Prostate gland (tissue), 2 donors: Measurements from ENCODE around the gene APBB1. TPM values are rescaled to one million over a fixed set of nuclear protein-coding genes. Genes with fewer than 3 reads are reported as not detected.

Source experiments
- DNase-seq: peaks from one replicate; pipeline ENCODE4 v3.0.0-alpha.2; 2019; ENCODE audit warnings: low spot score
- H3K27ac ChIP-seq, 2 donors: fragments of 200-600 bp; sonication (generic); 2 replicates each; pipeline ENCODE4 v1.5.1; 2017 to 2019
- H3K27me3 ChIP-seq: fragments of 200-600 bp; sonication (generic); replicated peaks from 2 replicates; pipeline ENCODE4 v1.5.1; 2019; ENCODE audit not compliant: insufficient read depth
- H3K36me3 ChIP-seq, 2 donors: fragments of 200-600 bp; sonication (generic); 1 replicate in 1 of 2; 2 replicates in 1 of 2; pipeline versions ENCODE4 v1.5.1 to v1.8.1; 2017 to 2019
- H3K4me1 ChIP-seq: fragments of 200-600 bp; sonication (generic); replicated peaks from 2 replicates; pipeline ENCODE4 v1.5.1; 2019
- H3K4me3 ChIP-seq, 2 donors: fragments of 200-600 bp; sonication (generic); 2 replicates each; pipeline ENCODE4 v1.5.1; 2017 to 2019
- H3K9me3 ChIP-seq: fragments of 200-600 bp; sonication (generic); 2 replicates; pipeline ENCODE4 v1.5.1; 2017
- POLR2A ChIP-seq: fragments of 450-650 bp; IDR thresholded peaks from one replicate; pipeline ENCODE4 v1.6.1; 2016; ENCODE audit warnings: antibody characterized with exemption, mild to moderate bottlenecking
- POLR2AphosphoS5 ChIP-seq: sonication (generic); formaldehyde crosslinking; IDR thresholded peaks from one replicate; pipeline ENCODE4 v1.6.1; 2017; ENCODE audit warnings: antibody characterized with exemption
- WGBS: methylation state at CpG from one replicate; pipeline ENCODE4 v1.1.5; 2018; 5-methylcytosine and 5-hydroxymethylcytosine counted together
- intact Hi-C: fragments of 100-400 bp; cut with DNase I; formaldehyde crosslinking; loops from one replicate; pipeline ENCODE4 v1.14.2; 2022
- total RNA-seq, 2 donors: library from RNA; depleted of rRNA; stranded (reverse); fragments of >200 nt; gene quantifications; one replicate each; pipeline ENCODE4 v1.1.0, GENCODE V29; 2016
- TF ChIP-seq, protein P1 (sequence below), 4 experiments: fragments of 200-600 bp in 2 of 4; fragments of 450-650 bp in 2 of 4; sonication (generic) in 2 of 4; IDR thresholded peaks; 1 replicate in 3 of 4; 2 replicates in 1 of 4; pipeline ENCODE4 v1.5.1; 2016 to 2019; ENCODE audit warnings: antibody characterized with exemption in 4 of 4, mild to moderate bottlenecking in 2 of 4, moderate library complexity in 2 of 4

Gene APBB1
- total RNA-seq, 2 donors from 2014 or later: 35.4 to 65.5 TPM

DNA sequence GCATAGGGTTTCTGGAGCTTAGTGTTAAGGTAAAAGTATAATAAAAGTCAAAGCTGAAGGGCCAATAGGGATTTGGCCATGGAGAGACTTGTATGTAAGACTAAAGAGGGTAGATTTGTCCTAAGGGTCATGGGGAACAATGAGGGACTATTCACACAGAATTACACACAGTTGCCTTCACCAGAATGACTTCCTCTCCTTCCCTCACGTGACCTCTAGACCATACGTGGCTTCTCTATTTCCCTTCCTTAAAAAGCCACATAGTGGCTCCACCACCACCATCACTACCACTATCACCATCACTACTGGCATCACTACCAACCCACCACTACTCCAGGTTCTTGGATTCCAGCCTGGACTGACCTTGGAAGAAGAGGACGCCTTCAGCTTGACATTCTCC lies 19.1 kb upstream of the APBB1 start:
- H3K4me3 ChIP-seq: no peak overlapping the region
- no peaks in the 10 kb centered on the region for H3K9me3 ChIP-seq
- H3K27me3 ChIP-seq: no peaks in the 10 kb centered on the region
- H3K27ac ChIP-seq: no peak overlapping the region
- H3K4me1 ChIP-seq: no peaks in the 10 kb centered on the region
- no peaks in the 10 kb centered on the region for H3K36me3 ChIP-seq
- no peak for DNase-seq
- 87% methylated on average over 3 of the region's 3 CpGs for WGBS
- intact Hi-C loops: loop anchor here (5.0 kb wide), 1 partner anchor 69 kb away; no protein-coding TSS in a partner anchor
- no peak for TF ChIP-seq POLR2AphosphoS5
- TF ChIP-seq, protein P1, sequence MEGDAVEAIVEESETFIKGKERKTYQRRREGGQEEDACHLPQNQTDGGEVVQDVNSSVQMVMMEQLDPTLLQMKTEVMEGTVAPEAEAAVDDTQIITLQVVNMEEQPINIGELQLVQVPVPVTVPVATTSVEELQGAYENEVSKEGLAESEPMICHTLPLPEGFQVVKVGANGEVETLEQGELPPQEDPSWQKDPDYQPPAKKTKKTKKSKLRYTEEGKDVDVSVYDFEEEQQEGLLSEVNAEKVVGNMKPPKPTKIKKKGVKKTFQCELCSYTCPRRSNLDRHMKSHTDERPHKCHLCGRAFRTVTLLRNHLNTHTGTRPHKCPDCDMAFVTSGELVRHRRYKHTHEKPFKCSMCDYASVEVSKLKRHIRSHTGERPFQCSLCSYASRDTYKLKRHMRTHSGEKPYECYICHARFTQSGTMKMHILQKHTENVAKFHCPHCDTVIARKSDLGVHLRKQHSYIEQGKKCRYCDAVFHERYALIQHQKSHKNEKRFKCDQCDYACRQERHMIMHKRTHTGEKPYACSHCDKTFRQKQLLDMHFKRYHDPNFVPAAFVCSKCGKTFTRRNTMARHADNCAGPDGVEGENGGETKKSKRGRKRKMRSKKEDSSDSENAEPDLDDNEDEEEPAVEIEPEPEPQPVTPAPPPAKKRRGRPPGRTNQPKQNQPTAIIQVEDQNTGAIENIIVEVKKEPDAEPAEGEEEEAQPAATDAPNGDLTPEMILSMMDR (IDR thresholded peaks at IDR 0.05): no peak
- TF ChIP-seq POLR2A: no peak

DNA sequence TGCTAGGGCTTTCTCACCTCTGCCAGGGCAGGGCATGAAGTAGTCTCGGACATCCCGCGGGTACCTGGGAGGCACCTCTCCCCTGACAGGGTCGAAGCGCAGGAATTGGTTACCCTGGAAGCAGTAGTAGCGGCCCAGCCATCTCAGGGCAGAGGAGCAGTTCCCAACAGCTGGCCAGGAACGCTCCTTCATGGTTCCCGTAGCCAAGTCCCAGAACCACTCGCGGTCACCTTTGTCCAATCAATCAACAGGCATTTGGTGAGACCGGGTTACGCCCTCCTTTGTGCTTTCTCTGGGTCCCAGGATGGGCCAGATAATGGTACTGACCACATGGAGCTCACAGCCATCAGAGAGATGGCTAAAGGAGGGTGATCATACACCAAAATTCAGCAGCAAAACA lies 18.5 kb upstream of the APBB1 start:
- 92% methylated on average over 12 of the region's 12 CpGs for WGBS
- Histone ChIP-seq H3K27ac (no peak overlapping the region), H3K4me1 (no peaks in the 10 kb centered on the region), H3K36me3 (no peaks in the 10 kb centered on the region), H3K27me3 (no peaks in the 10 kb centered on the region), H3K4me3 (no peak overlapping the region), H3K9me3 (no peaks in the 10 kb centered on the region)
- no peak for DNase-seq
- TF ChIP-seq, protein P1 (IDR thresholded peaks at IDR 0.05): no peak
- no peak for TF ChIP-seq POLR2A
- TF ChIP-seq POLR2AphosphoS5: no peak
- intact Hi-C loops: loop anchor here (5.0 kb wide), 1 partner anchor 70 kb away; no protein-coding TSS in a partner anchor

DNA sequence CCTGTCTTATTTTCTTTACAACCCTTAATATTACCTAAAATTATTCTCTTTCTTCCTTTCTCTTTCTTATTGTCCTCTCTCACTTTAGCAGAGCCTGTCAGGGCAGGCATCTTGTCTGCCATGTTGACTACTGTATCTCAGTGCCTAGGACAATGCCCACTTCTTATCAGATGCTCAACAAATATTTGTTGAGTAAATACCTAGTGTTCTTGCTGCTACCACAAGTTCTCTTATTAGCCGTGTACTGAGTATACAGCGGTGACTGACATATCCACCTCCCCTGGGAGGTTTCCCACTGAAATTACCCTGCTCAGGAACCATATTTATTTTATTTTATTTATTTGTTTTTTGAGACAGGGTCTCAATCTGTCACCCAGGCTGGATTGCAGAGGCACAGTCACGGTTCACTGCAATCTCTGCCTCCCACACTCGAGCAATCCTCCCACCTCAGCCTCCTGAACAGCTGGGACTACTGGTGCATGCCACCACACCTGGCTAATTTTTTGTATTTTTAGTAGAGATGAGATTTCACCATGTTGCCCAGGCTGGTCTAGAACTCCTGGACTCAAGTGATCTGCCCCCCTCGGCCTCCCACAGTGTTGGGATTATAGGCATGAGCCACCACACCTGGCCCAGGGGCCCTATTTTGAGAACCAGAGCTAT lies 15.2 kb upstream of the APBB1 start:
- Histone ChIP-seq H3K27ac (peak overlapping the region in 1 of 2 donors; percentile 19), H3K4me1 (no peaks in the 10 kb centered on the region), H3K4me3 (no peak overlapping the region), H3K9me3 (no peaks in the 10 kb centered on the region), H3K36me3 (no peaks in the 10 kb centered on the region), H3K27me3 (no peaks in the 10 kb centered on the region)
- peak; percentile 21 for DNase-seq
- TF ChIP-seq, protein P1 (IDR thresholded peaks at IDR 0.05): no peak
- peak; percentile 83 for TF ChIP-seq POLR2AphosphoS5
- intact Hi-C loops: no loop called here
- WGBS: 48% methylated on average over 5 of the region's 5 CpGs

DNA sequence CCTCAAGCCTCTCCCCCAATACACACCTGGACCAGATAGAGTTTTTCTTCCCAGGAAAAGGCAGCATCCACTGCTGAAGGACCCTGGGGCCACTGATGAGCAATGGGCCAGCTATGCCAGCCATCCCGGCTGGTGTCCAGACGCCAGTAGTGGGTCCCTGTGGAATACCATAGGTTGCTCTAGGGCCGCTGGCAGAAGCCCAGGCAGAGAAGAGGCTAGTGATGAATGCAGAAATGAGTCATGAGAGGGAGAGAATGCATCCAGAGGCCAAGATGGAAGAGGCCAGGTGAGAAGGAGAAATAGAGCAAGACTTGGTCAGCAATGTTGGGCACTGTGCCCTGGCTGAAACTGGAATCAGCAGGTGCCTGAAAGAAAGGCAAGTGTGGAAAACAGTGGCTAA lies 13.0 kb upstream of the APBB1 start:
- no peaks in the 10 kb centered on the region for H3K27me3 ChIP-seq

More for the DNA sequence above, 13.0 kb upstream of the APBB1 start:
- intact Hi-C loops: no loop called here
- Histone ChIP-seq H3K27ac (no peak overlapping the region), H3K4me3 (no peak overlapping the region), H3K4me1 (no peaks in the 10 kb centered on the region), H3K9me3 (no peaks in the 10 kb centered on the region), H3K36me3 (no peaks in the 10 kb centered on the region)
- TF ChIP-seq POLR2AphosphoS5 (no peak), POLR2A (no peak)
- TF ChIP-seq, protein P1 (IDR thresholded peaks at IDR 0.05): no peak
- 89% methylated on average over 3 of the region's 3 CpGs for WGBS
- no peak for DNase-seq
